ENCODE measurements around the gene SMIM12.

Gene SMIM12

GRCh38 chr1:34899471-34899870, 39.9 kb upstream of the SMIM12 start:
- H3K27me3 ChIP-seq (ENCODE audit: control insufficient read depth, insufficient read depth, low read length) = peaks cover 10% of the 10 kb centered on the region; the same call in 1 of the 2 replicates
- no peaks in the 10 kb centered on the region for H3K4me1 ChIP-seq (ENCODE audit: control insufficient read depth, insufficient read depth, low read length)
- H3K36me3 ChIP-seq (ENCODE audit: control insufficient read depth, insufficient read depth, low read length) = no peaks in the 10 kb centered on the region
- H3K4me3 ChIP-seq (ENCODE audit: low read depth, low read length) = no peak overlapping the region
- H3K27ac ChIP-seq (ENCODE audit: low read depth, low read length) = no peak overlapping the region
- H3K9ac ChIP-seq (ENCODE audit: low read length) = no peak overlapping the region
- no peaks in the 10 kb centered on the region for H3K9me3 ChIP-seq (ENCODE audit: control insufficient read depth, insufficient read depth, low read depth, low read length)

- Histone ChIP-seq H3K27ac (ENCODE audit: low read depth, low read length) (no peak overlapping the region), H3K4me3 (ENCODE audit: low read depth, low read length) (no peak overlapping the region), H3K9ac (ENCODE audit: low read length) (no peak overlapping the region), H3K27me3 (ENCODE audit: control insufficient read depth, insufficient read depth, low read length) (peaks cover 10% of the 10 kb centered on the region; the same call in 1 of the 2 replicates), H3K4me1 (ENCODE audit: control insufficient read depth, insufficient read depth, low read length) (no peaks in the 10 kb centered on the region), H3K36me3 (ENCODE audit: control insufficient read depth, insufficient read depth, low read length) (no peaks in the 10 kb centered on the region), H3K9me3 (ENCODE audit: control insufficient read depth, insufficient read depth, low read depth, low read length) (no peaks in the 10 kb centered on the region)
Measured at GRCh38 chr1:34898330-34898761, 38.8 kb upstream of the SMIM12 start.

GRCh38 chr1:34896612-34897011, 37.1 kb upstream of the SMIM12 start:
- Histone ChIP-seq H3K4me3 (ENCODE audit: low read depth, low read length) (no peak overlapping the region), H3K27ac (ENCODE audit: low read depth, low read length) (no peak overlapping the region), H3K27me3 (ENCODE audit: control insufficient read depth, insufficient read depth, low read length) (peaks cover 4% of the 10 kb centered on the region; the same call in 1 of the 2 replicates), H3K9ac (ENCODE audit: low read length) (no peak overlapping the region), H3K9me3 (ENCODE audit: control insufficient read depth, insufficient read depth, low read depth, low read length) (peaks cover 8% of the 10 kb centered on the region; the same call in 1 of the 2 replicates), H3K36me3 (ENCODE audit: control insufficient read depth, insufficient read depth, low read length) (no peaks in the 10 kb centered on the region), H3K4me1 (ENCODE audit: control insufficient read depth, insufficient read depth, low read length) (no peaks in the 10 kb centered on the region)

- Histone ChIP-seq H3K27ac (ENCODE audit: low read depth, low read length) (no peak overlapping the region), H3K9me3 (ENCODE audit: control insufficient read depth, insufficient read depth, low read depth, low read length) (peaks cover 8% of the 10 kb centered on the region; the same call in 1 of the 2 replicates), H3K9ac (ENCODE audit: low read length) (no peak overlapping the region)
Measured at GRCh38 chr1:34889705-34890104, 30.2 kb upstream of the SMIM12 start.

GRCh38 chr1:34887593-34887992, 28.0 kb upstream of the SMIM12 start:
- H3K36me3 ChIP-seq (ENCODE audit: control insufficient read depth, insufficient read depth, low read length) = no peaks in the 10 kb centered on the region
- no peak overlapping the region for H3K27ac ChIP-seq (ENCODE audit: low read depth, low read length)
- peaks cover 7% of the 10 kb centered on the region; the same call in 1 of the 2 replicates for H3K9me3 ChIP-seq (ENCODE audit: control insufficient read depth, insufficient read depth, low read depth, low read length)
- no peaks in the 10 kb centered on the region for H3K4me1 ChIP-seq (ENCODE audit: control insufficient read depth, insufficient read depth, low read length)
- H3K9ac ChIP-seq (ENCODE audit: low read length) = no peak overlapping the region
- H3K27me3 ChIP-seq (ENCODE audit: control insufficient read depth, insufficient read depth, low read length) = peaks cover 65% of the 10 kb centered on the region
- H3K4me3 ChIP-seq (ENCODE audit: low read depth, low read length) = no peak overlapping the region

More at GRCh38 chr1:34889705-34890104, 30.2 kb upstream of the SMIM12 start:
- Histone ChIP-seq H3K27me3 (ENCODE audit: control insufficient read depth, insufficient read depth, low read length) (peaks cover 44% of the 10 kb centered on the region), H3K4me3 (ENCODE audit: low read depth, low read length) (no peak overlapping the region), H3K4me1 (ENCODE audit: control insufficient read depth, insufficient read depth, low read length) (no peaks in the 10 kb centered on the region), H3K36me3 (ENCODE audit: control insufficient read depth, insufficient read depth, low read length) (no peaks in the 10 kb centered on the region)

GRCh38 chr1:34885405-34886247, 26.1 kb upstream of the SMIM12 start:
- Histone ChIP-seq H3K9ac (ENCODE audit: low read length) (peak overlapping the region; percentile 42), H3K4me1 (ENCODE audit: control insufficient read depth, insufficient read depth, low read length) (no peaks in the 10 kb centered on the region), H3K27ac (ENCODE audit: low read depth, low read length) (no peak overlapping the region), H3K36me3 (ENCODE audit: control insufficient read depth, insufficient read depth, low read length) (no peaks in the 10 kb centered on the region), H3K4me3 (ENCODE audit: low read depth, low read length) (peak overlapping the region; percentile 60), H3K27me3 (ENCODE audit: control insufficient read depth, insufficient read depth, low read length) (peaks cover 65% of the 10 kb centered on the region), H3K9me3 (ENCODE audit: control insufficient read depth, insufficient read depth, low read depth, low read length) (no peaks in the 10 kb centered on the region)

- no peak overlapping the region for H3K9ac ChIP-seq (ENCODE audit: low read length)
- H3K36me3 ChIP-seq (ENCODE audit: control insufficient read depth, insufficient read depth, low read length) = no peaks in the 10 kb centered on the region
- no peaks in the 10 kb centered on the region for H3K4me1 ChIP-seq (ENCODE audit: control insufficient read depth, insufficient read depth, low read length)
- H3K27me3 ChIP-seq (ENCODE audit: control insufficient read depth, insufficient read depth, low read length) = peaks cover 65% of the 10 kb centered on the region
- no peaks in the 10 kb centered on the region for H3K9me3 ChIP-seq (ENCODE audit: control insufficient read depth, insufficient read depth, low read depth, low read length)
- no peak overlapping the region for H3K27ac ChIP-seq (ENCODE audit: low read depth, low read length)
- H3K4me3 ChIP-seq (ENCODE audit: low read depth, low read length) = peak overlapping the region; percentile 60
Measured at GRCh38 chr1:34884961-34885360, 25.4 kb upstream of the SMIM12 start.

GRCh38 chr1:34884536-34884935, 25.0 kb upstream of the SMIM12 start:
- Histone ChIP-seq H3K4me3 (ENCODE audit: low read depth, low read length) (peak overlapping the region; percentile 60), H3K4me1 (ENCODE audit: control insufficient read depth, insufficient read depth, low read length) (no peaks in the 10 kb centered on the region), H3K9ac (ENCODE audit: low read length) (no peak overlapping the region), H3K27me3 (ENCODE audit: control insufficient read depth, insufficient read depth, low read length) (peaks cover 65% of the 10 kb centered on the region), H3K36me3 (ENCODE audit: control insufficient read depth, insufficient read depth, low read length) (no peaks in the 10 kb centered on the region), H3K27ac (ENCODE audit: low read depth, low read length) (no peak overlapping the region), H3K9me3 (ENCODE audit: control insufficient read depth, insufficient read depth, low read depth, low read length) (no peaks in the 10 kb centered on the region)

- H3K4me1 ChIP-seq (ENCODE audit: control insufficient read depth, insufficient read depth, low read length) = no peaks in the 10 kb centered on the region
- no peak overlapping the region for H3K9ac ChIP-seq (ENCODE audit: low read length)
- H3K4me3 ChIP-seq (ENCODE audit: low read depth, low read length) = no peak overlapping the region; the same call in 1 of the 2 replicates
- H3K27me3 ChIP-seq (ENCODE audit: control insufficient read depth, insufficient read depth, low read length) = peaks cover 17% of the 10 kb centered on the region
- H3K9me3 ChIP-seq (ENCODE audit: control insufficient read depth, insufficient read depth, low read depth, low read length) = no peaks in the 10 kb centered on the region
- no peak overlapping the region for H3K27ac ChIP-seq (ENCODE audit: low read depth, low read length)
- no peaks in the 10 kb centered on the region for H3K36me3 ChIP-seq (ENCODE audit: control insufficient read depth, insufficient read depth, low read length)
Measured at GRCh38 chr1:34879230-34879629, 19.7 kb upstream of the SMIM12 start.

- H3K36me3 ChIP-seq (ENCODE audit: control insufficient read depth, insufficient read depth, low read length) = no peaks in the 10 kb centered on the region
- peaks cover 10% of the 10 kb centered on the region for H3K27me3 ChIP-seq (ENCODE audit: control insufficient read depth, insufficient read depth, low read length)
- H3K4me1 ChIP-seq (ENCODE audit: control insufficient read depth, insufficient read depth, low read length) = no peaks in the 10 kb centered on the region
- H3K9me3 ChIP-seq (ENCODE audit: control insufficient read depth, insufficient read depth, low read depth, low read length) = no peaks in the 10 kb centered on the region
- H3K27ac ChIP-seq (ENCODE audit: low read depth, low read length) = no peak overlapping the region
- H3K9ac ChIP-seq (ENCODE audit: low read length) = no peak overlapping the region
- no peak overlapping the region for H3K4me3 ChIP-seq (ENCODE audit: low read depth, low read length)
Measured at GRCh38 chr1:34876406-34876805, 16.9 kb upstream of the SMIM12 start.

GRCh38 chr1:34874296-34874952, 14.9 kb upstream of the SMIM12 start:
- no peak overlapping the region for H3K9ac ChIP-seq (ENCODE audit: low read length)
- H3K27me3 ChIP-seq (ENCODE audit: control insufficient read depth, insufficient read depth, low read length) = peaks cover 13% of the 10 kb centered on the region
- H3K9me3 ChIP-seq (ENCODE audit: control insufficient read depth, insufficient read depth, low read depth, low read length) = no peaks in the 10 kb centered on the region
- no peak overlapping the region for H3K4me3 ChIP-seq (ENCODE audit: low read depth, low read length)
- H3K27ac ChIP-seq (ENCODE audit: low read depth, low read length) = no peak overlapping the region
- H3K4me1 ChIP-seq (ENCODE audit: control insufficient read depth, insufficient read depth, low read length) = no peaks in the 10 kb centered on the region
- H3K36me3 ChIP-seq (ENCODE audit: control insufficient read depth, insufficient read depth, low read length) = no peaks in the 10 kb centered on the region

All from HUES6 (cell line).